AG09309 (cell line): Measurements from ENCODE around the gene IL1RAPL1.

Experiments used
- DNase-seq: peaks from one replicate; pipeline ENCODE4 v3.0.0-alpha.2; 2010; ENCODE audit warnings: low read depth
- H3K4me3 ChIP-seq: 2 replicates; pipeline ENCODE4 v1.5.1; 2011; ENCODE audit warnings: mild to moderate bottlenecking, low read depth, low read length, moderate library complexity; ENCODE audit not compliant: control insufficient read depth
- TF ChIP-seq, protein P1 (sequence below): IDR thresholded peaks from 2 replicates; pipeline ENCODE4 v1.5.1; 2011; ENCODE audit warnings: mild to moderate bottlenecking, low read depth, low read length, inconsistent platforms; ENCODE audit not compliant: insufficient read depth, control insufficient read depth; ENCODE audit errors: missing control alignments

IL1RAPL1 gene

DNA sequence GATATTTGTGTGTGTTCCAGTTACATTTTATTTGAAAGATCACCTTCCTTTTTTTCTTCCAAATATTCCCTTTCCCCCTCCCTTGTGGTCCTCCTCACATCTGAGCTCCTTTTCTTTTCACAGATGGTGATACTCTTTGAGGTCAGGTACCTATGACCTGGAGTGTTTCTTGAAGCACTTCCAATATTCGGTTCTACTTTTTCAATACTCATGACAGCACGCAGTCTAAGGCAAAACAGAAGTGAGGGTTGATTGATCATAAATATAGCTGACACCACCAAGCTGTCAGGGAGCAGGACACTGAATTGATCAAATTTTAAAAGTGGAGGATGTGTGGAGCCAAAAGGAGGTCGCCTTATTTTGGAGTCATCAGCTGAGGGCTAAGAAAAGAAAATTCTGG is 1293.7 kb downstream of the IL1RAPL1 start:
- H3K4me3 ChIP-seq: no peak overlapping the region
- no peak for DNase-seq
- TF ChIP-seq, protein P1, sequence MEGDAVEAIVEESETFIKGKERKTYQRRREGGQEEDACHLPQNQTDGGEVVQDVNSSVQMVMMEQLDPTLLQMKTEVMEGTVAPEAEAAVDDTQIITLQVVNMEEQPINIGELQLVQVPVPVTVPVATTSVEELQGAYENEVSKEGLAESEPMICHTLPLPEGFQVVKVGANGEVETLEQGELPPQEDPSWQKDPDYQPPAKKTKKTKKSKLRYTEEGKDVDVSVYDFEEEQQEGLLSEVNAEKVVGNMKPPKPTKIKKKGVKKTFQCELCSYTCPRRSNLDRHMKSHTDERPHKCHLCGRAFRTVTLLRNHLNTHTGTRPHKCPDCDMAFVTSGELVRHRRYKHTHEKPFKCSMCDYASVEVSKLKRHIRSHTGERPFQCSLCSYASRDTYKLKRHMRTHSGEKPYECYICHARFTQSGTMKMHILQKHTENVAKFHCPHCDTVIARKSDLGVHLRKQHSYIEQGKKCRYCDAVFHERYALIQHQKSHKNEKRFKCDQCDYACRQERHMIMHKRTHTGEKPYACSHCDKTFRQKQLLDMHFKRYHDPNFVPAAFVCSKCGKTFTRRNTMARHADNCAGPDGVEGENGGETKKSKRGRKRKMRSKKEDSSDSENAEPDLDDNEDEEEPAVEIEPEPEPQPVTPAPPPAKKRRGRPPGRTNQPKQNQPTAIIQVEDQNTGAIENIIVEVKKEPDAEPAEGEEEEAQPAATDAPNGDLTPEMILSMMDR: no peak

DNA sequence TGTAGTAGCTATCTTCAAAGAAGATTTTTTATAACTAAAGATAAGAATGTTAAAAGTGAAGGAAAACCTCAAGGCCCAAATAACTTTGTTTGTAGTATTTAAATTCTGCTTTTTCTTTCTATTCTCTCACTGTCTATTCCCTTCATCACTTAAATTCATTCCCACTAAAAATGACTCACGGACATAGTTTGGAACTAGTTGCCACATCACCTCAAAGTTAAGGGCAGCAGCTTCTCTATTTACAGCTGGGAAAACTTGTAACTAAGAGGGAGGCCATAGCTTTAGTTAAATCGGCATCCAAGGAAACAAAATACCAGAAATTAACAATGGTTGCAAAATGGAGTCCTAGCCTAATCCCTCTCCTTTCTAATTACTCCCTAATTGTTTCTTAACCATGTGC is 1302.8 kb downstream of the IL1RAPL1 start:
- DNase-seq: no peak
- TF ChIP-seq, protein P1: no peak
- no peak overlapping the region for H3K4me3 ChIP-seq

DNA sequence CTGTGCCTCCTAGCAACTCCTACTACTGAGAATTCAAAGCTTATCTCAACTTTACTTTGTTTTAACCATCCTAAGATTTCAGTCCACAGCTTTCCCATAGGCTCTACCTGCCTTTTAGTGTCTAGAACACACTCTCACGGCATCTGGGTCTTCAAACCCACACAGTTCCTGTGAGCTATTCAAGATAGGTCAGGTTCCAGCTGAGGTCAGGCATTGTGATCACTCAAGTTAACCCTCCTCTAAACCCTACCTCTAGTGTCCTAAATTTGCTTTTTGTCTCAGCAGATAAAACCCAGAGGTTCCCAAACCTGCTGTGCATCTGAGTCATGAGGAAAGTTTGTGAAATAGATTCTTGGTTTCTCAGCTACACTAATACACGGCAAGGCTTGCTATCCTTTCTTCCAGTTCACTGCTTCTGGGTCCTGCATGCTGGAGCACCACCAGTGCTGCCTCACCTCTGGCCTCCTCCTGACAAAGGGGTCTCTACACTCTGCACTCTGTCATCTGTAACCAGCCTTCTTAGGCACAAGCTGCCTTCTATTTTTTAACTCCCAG is 1303.5 kb downstream of the IL1RAPL1 start:
- H3K4me3 ChIP-seq: no peak overlapping the region
- TF ChIP-seq, protein P1: no peak
- DNase-seq: no peak

DNA sequence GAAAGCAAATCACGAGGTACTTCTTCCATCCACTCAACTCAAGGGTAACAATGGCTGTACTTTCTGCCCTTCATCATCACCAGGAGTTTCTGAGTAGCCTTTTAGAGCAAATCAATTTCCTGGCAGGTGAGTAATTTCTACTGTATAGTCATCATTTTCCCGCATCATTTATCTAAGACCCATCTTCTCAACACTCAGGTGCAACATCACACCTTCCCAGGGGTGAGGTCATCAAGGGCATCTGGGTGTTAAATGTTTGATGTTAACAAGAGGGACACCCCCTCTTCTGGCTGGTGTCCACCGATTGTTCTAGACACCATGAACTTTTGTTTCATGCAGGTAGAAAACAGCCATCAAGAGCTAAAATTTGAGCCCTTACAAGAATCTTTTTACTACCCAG is 1314.8 kb downstream of the IL1RAPL1 start:
- no peak overlapping the region for H3K4me3 ChIP-seq
- DNase-seq: no peak
- TF ChIP-seq, protein P1: no peak

DNA sequence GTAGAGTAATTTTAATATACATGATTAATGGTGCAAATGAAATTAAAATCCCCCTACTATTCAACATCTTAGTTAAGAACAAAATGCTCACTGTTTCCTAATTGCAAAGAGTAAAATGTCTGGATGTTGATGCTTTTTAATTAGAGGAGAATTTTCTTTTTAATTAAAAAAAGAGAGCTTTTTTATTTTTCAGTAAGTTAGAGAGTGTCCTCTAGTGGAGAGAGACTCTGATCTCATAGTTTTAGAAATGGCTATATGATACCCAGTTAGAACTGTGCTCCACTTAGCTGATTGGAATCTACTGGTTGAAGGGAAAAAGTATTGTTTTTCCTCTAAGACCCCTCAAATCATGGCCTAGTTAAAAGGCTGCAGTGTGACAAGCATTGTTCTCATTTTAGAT is 1316.1 kb downstream of the IL1RAPL1 start:
- no peak overlapping the region for H3K4me3 ChIP-seq
- TF ChIP-seq, protein P1: peak; percentile 12
- no peak for DNase-seq

DNA sequence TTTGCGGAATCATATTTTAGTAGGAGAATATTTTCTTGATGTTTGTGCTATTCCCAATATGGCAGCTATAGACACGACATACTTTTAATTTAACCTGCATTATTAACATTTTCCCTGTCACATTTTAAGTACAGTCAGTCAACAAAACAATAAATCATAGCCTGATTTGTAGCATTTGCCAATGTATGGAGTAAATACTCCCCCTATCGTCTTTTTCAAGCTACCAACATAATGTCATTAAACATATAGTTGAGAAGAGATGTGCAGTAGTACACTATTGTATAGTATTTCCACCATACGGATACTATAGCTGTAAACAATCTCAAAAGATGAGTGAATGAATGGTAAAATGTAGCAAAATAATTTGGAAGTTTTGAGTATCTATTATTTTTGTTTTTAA is 1324.4 kb downstream of the IL1RAPL1 start:
- TF ChIP-seq, protein P1: no peak
- H3K4me3 ChIP-seq: no peak overlapping the region
- DNase-seq: no peak

DNA sequence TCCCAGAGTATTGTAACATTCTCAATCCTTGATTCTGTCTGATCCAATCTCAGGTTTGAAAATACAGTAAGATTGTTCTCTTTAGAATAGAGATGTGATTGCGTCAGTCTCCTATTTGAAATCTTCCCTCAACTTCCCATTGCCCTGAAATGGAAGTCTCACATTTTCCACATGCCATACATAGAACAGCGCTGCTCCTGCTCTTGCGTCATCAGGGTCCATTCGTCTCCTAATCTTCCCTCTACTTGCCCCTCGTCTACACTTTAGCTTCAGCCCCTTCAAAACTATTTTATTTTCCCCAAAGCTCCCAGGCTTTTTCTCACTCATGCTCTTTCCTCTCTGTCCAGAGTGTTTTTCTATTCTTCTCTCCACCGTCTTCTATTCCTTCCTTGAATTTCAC is 1326.4 kb downstream of the IL1RAPL1 start:
- TF ChIP-seq, protein P1: no peak
- no peak for DNase-seq
- no peak overlapping the region for H3K4me3 ChIP-seq
